HG03095 (cell line): ENCODE data around the gene PEAR1.

Experiments used
- ATAC-seq: cut with Tn5 transposase; IDR thresholded peaks from one replicate; pipeline ENCODE4 v1.9.1; 2021; ENCODE audit warnings: moderate library complexity; ENCODE audit not compliant: unreplicated experiment

PEAR1 gene

DNA sequence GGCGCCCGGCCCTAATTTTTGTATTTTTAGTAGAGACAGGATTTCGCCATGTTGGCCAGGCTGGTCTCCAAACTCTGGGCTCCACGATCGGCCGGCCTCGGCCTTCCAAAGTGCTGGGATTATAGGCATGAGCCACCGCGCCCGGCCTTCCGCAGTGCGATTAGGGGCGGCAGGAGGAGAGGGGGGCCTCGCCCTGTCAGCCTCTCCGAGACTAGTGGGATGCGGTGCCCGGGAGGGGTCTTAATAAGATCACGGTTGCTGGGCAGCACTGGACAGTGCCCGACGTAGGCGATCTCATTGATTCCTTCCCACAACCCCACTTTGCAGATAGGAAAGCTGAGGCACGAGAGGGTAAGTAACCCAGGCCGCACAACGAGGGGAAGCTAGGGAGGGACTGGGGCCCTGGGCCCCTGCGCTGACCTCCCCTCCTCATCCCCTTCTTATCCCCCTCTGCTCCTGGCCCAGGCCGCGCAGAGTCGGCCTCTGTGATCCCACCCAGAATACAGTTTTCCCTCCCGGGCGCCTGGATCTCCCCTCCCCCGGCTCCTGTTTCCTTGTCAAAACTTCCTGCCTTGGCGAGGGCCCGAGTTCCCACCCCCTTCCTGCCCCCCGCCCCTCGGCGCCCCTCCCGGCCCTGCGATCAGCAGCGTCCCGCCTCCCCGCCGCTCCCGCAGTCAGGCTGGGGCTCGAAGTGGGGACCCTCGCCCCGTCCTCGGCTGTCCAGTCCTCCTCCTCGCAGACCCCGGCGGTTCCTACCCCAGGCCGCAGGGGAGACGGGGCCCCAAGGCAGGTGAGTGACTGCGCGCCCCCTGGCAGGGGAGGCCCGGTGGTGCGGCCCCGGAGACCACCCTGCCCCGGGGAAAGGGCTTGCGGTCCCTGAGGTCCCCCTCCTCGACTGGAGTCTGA is at the start of gene PEAR1:
Gene PEAR1, plus strand, starts transcription at position 671 of the 906 bp plus-strand sequence. CDS start 10,209 bp downstream, outside the sequence.
- ATAC-seq = no peak

GRCh38 chr1:156844102-156844501 is 49.4 kb upstream of the PEAR1 start:
- ATAC-seq = no peak

DNA sequence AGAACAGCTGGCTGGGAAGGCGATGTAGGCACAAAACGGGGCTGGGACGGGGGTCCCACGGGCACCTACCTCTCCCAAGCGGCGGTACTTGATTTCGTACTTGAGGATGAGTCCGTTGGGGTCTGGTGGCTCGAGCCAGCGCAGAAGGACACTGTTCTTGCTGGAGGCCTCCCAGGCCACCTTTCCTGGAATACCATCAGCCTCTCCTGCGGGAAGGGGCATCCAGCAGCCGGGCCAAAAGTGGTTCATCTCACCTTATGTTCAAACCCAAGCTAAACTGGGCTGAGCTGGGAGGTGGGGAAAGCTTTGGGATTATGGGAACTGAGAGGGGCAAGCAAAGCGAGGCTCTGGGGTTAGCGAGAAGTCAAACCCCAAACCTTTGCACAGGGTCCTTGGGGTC is 48.9 kb upstream of the PEAR1 start:
- ATAC-seq = no peak

- no peak for ATAC-seq
These were observed 48.2 kb upstream of the PEAR1 start for GRCh38 chr1:156845055-156845952.

- no peak for ATAC-seq
These were observed 47.5 kb upstream of the PEAR1 start for GRCh38 chr1:156845953-156846545.

GRCh38 chr1:156846643-156847042 is 46.9 kb upstream of the PEAR1 start:
- no peak for ATAC-seq

DNA sequence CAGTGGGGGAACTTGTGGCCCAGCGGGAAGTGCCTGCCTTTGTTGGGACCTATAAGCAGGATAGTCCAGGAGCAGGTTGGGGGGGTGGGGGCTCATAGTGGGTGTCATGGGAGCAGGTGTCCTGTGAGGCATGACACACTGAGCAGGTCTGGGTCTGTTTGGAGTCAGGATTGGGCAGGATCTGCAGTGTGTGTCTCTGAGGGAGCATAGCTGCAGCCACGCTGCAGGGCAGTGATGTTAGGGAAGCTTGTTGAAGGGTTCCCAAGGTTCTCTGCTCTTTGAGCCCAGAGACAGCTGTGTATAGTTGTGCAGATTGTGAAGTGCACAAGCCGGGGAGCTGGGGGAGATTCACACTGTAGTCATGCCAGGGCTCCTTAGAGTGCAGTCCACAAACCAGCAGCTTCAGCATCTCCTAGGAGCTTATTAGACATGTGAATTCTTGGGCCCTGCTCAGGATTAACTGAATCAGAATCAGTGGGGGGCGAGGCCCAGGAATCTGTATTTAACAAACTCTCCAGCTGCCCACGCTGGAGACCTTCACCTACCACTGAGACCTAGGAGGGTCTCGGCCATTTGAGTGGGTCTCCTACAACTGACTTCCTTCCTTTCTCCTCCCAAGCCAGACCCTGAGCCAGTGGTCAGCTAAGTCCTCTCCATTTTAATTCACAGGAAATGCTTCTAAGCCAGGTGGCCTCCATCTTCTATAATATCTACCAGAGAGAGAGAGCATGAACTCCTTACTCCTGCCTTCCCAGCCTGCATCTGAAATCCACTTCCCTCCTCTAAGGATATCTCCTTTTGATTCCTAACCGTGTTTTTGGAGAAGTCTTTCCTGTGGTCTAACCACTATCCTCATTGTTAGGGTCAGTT is 45.7 kb upstream of the PEAR1 start:
- ATAC-seq = no peak

DNA sequence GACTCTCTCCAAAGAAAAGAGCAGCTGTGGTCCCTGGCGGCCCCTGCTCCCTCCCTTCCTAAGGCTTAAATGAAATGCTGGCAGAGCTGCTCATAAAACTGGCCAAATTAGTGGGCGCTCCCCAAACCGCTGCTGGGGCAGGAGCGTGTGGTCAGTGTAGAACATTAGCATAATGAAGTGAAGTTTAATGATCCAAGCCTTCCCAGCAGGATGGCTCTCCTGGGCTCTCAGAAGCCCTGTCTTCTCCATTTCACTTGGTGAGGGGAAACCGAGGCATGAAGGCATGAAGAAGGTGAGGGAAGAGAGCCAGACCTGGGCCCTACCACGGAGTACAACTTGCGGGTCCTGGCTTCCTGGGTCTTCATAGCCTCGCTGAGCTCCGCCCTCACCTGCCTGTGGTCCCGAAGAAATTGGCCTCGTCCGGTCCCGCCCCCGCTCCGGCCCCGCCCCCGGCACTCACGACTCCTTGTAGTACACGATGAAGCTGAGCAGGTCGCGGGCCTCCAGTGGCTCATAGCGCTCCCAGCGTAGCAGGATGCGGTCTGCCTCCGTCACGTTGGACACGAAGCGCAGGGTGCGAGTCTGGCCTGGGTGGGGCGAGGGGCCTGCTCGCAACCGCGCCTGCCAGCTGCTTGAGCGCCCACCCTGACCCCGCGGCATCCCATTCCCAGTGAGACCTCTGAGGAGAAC is 44.9 kb upstream of the PEAR1 start:
- ATAC-seq = no peak

- ATAC-seq = no peak
These were observed 44.4 kb upstream of the PEAR1 start for GRCh38 chr1:156849151-156849496.

DNA sequence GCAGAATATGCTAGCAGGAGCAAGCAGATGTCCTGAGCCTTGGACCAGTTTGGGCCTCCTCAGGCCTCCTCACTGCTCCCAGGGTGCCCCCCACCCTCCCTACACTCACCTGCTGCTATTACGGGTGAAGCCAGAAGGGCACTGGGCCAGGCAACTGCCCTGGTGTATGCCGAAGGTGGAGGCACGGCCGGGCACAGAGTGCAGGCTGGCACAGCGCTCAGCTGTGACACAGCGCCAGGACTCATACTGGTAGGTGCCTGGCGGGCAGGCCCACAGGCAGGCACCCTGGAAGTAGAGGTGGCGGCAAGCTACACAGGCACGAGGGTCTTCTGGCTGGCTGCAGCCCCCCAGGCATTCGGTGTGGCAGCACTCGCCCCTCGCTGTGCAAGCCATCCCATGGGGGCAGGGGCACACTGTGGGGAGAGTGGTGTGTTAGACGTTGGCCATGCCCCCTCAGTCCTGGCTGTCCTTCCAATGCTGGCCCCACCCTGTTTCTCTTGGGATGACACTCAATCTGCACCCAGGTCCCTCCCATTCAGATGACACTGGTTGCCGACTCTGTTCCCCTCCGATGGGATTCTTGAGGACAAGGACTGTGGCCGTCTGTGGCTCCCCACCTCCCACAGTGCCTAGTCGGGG is 41.6 kb upstream of the PEAR1 start:
- no peak for ATAC-seq

- ATAC-seq = no peak
These were observed 41.1 kb upstream of the PEAR1 start for GRCh38 chr1:156852418-156852874.

DNA sequence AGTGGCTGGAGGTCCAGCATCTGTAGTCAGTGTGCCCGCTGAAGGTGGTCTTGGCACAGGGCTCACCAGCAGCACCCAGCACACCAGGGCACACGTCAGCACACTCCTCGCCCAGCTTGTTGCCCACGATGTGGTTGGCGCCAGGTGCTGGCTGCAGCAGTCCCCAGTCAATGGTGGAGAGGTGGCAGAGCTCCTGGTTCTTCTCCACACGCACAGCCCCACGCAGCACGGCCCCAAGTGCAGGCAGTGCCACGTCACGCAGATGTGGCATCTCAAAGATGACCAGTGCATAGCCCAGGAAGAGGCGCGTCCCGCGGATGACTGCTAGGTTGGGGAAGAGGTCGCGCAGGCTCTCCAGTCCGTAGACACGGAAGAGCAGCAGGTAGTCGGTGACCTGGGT is 39.8 kb upstream of the PEAR1 start:
- ATAC-seq = no peak

GRCh38 chr1:156854634-156855033 is 38.9 kb upstream of the PEAR1 start:
- no peak for ATAC-seq

DNA sequence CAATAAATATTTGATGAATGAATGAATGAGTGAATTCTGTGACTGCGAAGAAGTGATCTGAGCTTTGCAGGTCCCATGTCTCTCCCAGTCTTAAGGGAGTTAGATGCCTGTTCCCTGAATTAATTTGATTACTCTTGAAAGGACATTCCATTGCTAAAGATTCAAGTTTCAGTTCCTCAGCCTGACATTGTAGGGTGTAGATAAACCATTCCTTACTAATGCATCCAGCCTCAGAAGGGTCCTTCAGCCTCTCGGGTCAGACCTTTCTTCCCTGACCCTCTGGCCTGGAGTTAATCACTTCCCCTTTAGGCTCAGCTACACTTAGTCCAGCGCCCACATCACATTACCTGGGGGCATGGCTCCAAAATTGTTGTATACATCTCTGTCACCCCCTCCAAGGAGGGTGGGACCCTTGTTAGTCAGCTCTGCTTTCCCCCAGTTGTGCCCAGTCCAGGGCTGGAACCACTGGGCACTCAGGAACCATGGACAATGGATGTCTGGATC is 37.2 kb upstream of the PEAR1 start:
- ATAC-seq = no peak

DNA sequence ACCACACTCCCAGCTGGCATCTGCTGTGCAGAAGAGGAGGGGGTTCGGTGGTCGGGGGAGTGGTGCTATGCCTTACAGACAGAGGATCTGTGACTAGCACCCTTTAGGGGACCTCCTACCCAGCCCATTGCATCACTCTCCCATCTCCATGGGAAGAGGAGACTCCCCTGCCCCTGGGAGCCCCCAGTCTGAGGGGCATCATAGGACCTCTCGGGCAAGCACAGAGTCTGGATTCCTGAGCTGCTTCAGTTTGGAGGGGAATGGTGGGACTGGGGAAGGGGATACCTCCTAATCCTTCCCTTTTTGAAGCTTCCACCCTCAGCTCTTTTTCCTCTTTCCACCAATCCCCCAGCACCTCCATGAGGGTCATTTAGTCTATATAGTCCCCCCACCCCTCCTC is 36.0 kb upstream of the PEAR1 start:
- ATAC-seq = no peak

- no peak for ATAC-seq
These were observed 35.0 kb upstream of the PEAR1 start for GRCh38 chr1:156858555-156858956.

- no peak for ATAC-seq
These were observed 34.5 kb upstream of the PEAR1 start, which contains the start of gene INSRR for GRCh38 chr1:156858959-156859522. Gene INSRR (minus strand): TSS chr1:156859117. CDS start chr1:156858621, 496 bp downstream.

DNA sequence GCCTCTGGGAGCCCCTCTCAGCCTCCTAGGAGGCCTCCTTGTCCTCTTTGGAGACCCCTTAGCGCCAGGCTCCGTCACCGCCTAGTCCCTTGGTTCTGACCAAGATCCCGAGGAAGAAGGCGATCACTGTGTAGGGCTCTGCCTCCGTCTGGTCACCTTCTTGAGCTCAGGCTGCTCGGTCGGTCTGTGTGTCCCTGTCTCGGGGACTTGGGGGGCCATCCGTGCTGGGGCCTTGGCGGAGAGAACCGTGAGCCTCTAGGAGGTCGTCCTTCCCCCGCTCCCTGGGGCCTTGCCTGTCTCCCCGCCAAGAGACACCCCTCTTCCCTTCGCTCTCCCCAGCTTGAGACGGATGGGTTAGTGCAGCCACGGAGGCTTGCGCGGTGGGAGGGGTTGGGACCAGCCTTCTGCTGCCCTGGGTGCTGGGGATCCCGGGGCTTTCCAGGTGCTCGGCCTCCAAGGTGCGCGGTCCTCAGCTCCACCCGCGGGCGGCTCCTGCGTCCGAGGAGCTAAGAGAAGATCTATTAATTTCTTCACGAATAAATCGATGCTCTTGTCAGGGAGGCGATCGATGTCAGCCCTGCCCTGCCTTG is 33.9 kb upstream of the PEAR1 start:
- no peak for ATAC-seq
